GM12872 (cell line): ENCODE data around the gene LAGE3.

Experiments used
- CTCF ChIP-seq: IDR thresholded peaks from 3 replicates; pipeline ENCODE4 v1.5.1; 2011; ENCODE audit warnings: low read depth, mild to moderate bottlenecking, low read length, moderate library complexity; ENCODE audit not compliant: insufficient read depth

Gene LAGE3

GRCh38 chrX:154457491-154458115, 21.5 kb downstream of the LAGE3 start:
- TF ChIP-seq CTCF: no peak

DNA sequence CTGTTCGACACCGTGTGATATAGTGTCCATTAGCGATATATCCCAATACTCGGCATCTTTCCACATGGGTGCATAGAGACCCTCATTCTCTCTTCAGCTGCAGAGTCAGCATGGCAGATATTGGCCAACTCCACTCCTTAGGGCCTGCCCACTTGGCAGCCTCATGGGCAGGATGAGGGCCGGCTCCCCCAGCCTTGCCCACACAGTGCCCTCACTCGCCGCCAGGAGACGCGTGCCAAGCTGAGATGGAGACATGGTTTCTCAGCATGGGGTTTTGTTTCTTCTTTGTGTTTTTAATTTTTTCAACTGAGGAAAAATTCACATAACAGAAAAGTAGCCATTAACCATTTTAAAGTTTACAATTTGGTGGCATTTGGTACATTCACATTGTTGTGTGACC, 26.3 kb downstream of the LAGE3 start:
- no peak for TF ChIP-seq CTCF

GRCh38 chrX:154450312-154450711, 28.8 kb downstream of the LAGE3 start:
- TF ChIP-seq CTCF: no peak

DNA sequence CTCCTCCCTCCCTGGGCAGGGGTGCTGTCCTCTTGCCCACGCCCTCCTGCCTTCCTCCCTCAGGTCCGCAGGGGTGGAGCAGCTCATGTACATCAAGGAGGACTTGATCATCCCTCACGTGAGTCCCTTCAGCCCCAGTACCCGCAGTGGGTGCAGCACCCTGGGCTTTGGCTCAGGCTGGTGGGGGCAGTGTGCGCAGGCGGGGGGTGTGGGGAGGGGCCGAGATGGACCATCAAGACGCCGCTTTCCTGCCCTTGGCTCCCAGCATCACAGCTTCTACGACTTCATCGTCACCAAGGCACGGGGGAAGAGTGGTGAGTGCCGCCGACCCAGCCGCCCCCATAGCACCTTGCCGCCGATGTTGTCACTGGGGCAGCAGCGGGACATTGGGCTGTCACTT, 29.5 kb downstream of the LAGE3 start:
- no peak for TF ChIP-seq CTCF

- TF ChIP-seq CTCF: no peak
Measured at GRCh38 chrX:154448484-154448883, 30.6 kb downstream of the LAGE3 start.

DNA sequence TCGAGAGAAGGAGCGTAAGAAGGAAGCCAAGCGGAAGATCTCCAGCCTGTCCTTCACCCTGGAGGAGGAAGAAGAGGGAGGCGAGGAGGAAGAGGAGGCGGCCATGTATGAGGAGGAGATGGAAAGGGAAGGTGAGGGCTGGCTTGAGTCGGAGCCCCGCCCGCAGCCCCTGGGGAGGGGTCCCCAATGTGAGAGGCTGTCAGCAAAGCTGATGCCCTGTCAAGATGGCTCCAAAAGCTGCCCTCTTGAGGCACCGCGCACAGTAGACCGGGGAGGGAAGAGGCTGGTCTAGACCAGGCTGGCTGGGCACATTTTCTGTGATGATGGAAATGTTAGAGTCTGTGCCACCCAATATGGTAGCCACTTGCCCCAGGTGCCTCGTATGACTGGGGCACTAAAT, 32.7 kb downstream of the LAGE3 start:
- no peak for TF ChIP-seq CTCF

- no peak for TF ChIP-seq CTCF
Measured at GRCh38 chrX:154445776-154446175, 33.3 kb downstream of the LAGE3 start.
